Neutrophil (primary cell): ENCODE results near the gene APOBR.
A peak's percentile ranks its signal among the peaks of the same experiment; 100 is the strongest.
"Not testable (repeated sequence)": the region's sequence is repeated elsewhere in the genome, so short reads cannot be mapped to it uniquely, and the experiment has no call there.

Experiments used
- H3K27ac ChIP-seq: fragments of 200-600 bp; sonication (generic); 2 replicates; pipeline ENCODE4 v1.5.1; 2016; ENCODE audit warnings: mild to moderate bottlenecking, moderate library complexity
- H3K27me3 ChIP-seq: fragments of 200-600 bp; sonication (generic); 2 replicates; pipeline ENCODE4 v1.6.0; 2016; ENCODE audit warnings: mild to moderate bottlenecking
- H3K36me3 ChIP-seq: fragments of 200-600 bp; sonication (generic); 2 replicates; pipeline ENCODE4 v1.5.1; 2017
- H3K4me1 ChIP-seq, 2 experiments: fragments of 200-600 bp in 1 of 2; sonication (generic) in 1 of 2; 1 replicate in 1 of 2; 2 replicates in 1 of 2; pipeline versions ENCODE4 v1.5.1 to v1.6.1; 2013 to 2016; ENCODE audit warnings: low read depth in 1 of 2, low read length in 1 of 2, mild to moderate bottlenecking in 1 of 2, moderate library complexity in 1 of 2; ENCODE audit not compliant: control insufficient read depth in 1 of 2, insufficient read depth in 1 of 2
- H3K4me3 ChIP-seq, 2 experiments: fragments of 200-600 bp in 1 of 2; sonication (generic) in 1 of 2; 1 replicate in 1 of 2; 2 replicates in 1 of 2; pipeline ENCODE4 v1.5.1; 2013 to 2016; ENCODE audit warnings: low read depth in 1 of 2, low read length in 1 of 2, mild to moderate bottlenecking in 1 of 2, moderate library complexity in 1 of 2
- H3K9me3 ChIP-seq: fragments of 200-600 bp; sonication (generic); 2 replicates; pipeline ENCODE4 v1.5.1; 2016
- TF ChIP-seq, protein P1 (sequence below): fragments of 200-600 bp; sonication (generic); IDR thresholded peaks from 2 replicates; pipeline ENCODE4 v1.5.1; 2016; ENCODE audit warnings: antibody characterized with exemption

Gene APOBR, protein sequence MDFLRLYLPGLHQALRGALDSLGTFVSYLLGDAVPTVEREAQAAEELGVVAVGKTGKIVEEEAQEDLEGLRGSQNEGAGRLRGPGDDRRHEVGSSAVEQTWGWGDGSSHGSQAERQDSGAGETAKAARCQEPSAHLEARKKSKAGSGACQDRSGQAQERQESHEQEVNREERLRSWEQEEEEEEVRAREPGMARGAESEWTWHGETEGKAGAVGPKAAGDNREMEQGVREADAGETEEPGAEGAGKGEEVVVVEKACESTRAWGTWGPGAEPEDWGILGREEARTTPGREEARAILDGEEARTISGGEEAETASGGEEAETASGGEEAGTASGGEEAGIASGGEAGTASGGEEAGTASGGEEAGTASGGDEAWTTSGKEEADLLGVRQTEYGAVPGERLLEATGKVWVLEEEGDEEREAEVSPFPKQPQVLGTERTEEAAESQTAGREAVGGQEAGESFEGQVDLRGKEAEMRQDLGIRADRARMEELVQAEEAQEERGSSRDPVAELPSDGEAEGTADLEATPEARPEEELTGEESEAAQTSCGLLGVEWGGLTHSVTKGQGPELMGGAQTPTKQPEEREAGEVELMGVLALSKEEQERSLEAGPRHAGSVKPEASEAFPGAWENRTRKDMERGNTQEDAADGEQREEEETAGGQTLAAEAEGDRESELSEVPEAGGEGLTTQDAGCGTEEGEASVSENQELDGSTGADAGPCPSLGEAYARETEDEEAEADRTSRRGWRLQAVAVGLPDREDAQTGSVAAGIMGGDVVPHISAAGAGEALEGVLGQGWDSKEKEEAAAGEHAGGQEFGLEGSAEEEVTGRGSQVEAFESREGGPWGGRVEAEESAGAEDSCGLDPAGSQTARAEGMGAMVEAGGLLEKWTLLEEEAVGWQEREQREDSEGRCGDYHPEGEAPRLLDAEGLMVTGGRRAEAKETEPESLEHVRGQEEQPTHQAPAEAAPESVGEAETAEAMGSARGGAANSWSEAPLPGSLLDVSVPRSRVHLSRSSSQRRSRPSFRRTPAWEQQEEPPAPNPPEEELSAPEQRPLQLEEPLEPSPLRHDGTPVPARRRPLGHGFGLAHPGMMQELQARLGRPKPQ

DNA sequence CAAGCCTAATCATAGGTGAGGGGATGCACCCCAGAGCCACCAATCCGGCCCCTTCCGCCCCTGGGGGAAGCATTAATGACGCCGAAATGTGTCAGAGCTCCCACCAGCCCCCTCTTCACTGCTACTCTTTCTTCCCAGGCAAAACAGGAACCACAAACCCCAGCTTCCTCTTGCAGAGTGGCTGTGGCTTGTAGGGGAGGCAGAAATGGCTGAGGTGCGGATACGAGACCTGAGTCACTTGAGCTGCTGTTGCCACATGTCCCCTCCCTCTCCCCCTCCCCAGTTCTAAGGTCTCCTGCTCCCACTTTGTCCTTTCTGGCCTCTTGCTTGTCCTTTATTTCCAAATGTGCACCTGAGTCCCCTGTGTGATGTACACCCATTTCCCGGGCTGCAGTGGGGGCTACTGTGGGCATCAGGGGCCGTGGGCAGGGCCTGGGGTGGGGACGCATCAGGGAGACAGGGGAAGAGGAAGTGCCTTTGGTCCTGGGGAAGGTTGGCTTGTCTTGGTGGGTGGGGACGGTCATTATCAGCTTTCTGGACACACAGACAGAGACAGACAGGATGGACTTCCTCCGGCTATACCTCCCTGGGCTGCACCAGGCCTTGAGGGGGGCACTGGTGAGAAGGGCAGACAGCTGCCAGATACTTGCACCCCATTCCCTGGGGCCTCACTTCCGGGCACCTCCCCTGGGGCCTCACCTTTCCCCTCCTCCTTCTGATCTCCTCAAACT is at the start of gene APOBR:
Gene APOBR, plus strand, starts transcription at position 523 of the 731 bp plus-strand sequence. Its CDS starts 39 bp downstream, at position 562.
- Histone ChIP-seq H3K27me3 (no peaks in the 10 kb centered on the region), H3K27ac (peak within 1 kb of the TSS; percentile 100), H3K4me1 (peaks cover 60 to 73% of the 10 kb centered on the region in 2 experiments), H3K4me3 (peak within 1 kb of the TSS; percentile 83 to 88), H3K36me3 (peaks cover 37% of the 10 kb centered on the region), H3K9me3 (no peaks in the 10 kb centered on the region)
- TF ChIP-seq, protein P1, sequence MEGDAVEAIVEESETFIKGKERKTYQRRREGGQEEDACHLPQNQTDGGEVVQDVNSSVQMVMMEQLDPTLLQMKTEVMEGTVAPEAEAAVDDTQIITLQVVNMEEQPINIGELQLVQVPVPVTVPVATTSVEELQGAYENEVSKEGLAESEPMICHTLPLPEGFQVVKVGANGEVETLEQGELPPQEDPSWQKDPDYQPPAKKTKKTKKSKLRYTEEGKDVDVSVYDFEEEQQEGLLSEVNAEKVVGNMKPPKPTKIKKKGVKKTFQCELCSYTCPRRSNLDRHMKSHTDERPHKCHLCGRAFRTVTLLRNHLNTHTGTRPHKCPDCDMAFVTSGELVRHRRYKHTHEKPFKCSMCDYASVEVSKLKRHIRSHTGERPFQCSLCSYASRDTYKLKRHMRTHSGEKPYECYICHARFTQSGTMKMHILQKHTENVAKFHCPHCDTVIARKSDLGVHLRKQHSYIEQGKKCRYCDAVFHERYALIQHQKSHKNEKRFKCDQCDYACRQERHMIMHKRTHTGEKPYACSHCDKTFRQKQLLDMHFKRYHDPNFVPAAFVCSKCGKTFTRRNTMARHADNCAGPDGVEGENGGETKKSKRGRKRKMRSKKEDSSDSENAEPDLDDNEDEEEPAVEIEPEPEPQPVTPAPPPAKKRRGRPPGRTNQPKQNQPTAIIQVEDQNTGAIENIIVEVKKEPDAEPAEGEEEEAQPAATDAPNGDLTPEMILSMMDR = peak; percentile 32

DNA sequence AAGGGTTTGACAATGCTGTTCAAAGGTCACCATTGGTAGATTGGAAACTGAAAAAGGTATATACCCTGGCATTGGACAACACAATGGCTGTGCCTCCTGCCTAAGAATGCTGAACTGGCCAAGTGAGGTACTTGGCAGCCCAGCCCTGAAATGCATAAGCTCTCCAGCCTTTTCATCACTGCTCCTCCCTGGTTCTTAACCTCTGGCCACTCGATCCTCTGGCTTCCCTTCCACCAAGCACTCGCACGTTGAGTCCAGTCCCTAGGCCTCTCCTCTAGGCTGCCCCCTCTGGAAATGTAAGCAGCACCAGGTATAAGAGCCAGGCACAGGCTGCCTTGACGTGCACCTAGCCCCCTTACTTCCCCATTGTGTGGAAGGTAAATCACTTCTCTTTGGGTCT is 48.1 kb upstream of the APOBR start:
- H3K4me1 ChIP-seq, H3K4me3 ChIP-seq, H3K9me3 ChIP-seq, H3K27ac ChIP-seq, H3K36me3 ChIP-seq, H3K27me3 ChIP-seq: not testable (repeated sequence)

DNA sequence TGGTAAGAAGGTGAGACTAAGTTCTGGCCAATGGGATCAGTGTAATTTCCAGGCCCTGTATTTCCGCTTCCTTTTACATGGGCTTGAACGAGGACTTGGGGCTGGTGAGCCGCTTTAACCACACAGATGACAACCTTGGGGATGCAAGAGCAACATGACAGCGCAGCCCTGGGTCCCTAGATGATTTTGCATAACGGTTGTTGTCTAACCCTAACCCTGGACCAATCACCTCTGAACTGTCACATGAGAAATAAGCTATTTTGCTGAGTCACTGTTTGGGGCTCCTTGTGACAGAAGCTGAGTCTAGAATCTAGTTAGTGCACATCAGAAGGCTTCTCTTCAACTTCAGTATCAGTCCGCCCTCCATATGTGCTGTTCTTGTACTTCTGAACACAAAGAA is 47.4 kb upstream of the APOBR start:
- not testable (repeated sequence) for H3K36me3 ChIP-seq, H3K27me3 ChIP-seq, H3K27ac ChIP-seq, H3K9me3 ChIP-seq, H3K4me3 ChIP-seq, H3K4me1 ChIP-seq

DNA sequence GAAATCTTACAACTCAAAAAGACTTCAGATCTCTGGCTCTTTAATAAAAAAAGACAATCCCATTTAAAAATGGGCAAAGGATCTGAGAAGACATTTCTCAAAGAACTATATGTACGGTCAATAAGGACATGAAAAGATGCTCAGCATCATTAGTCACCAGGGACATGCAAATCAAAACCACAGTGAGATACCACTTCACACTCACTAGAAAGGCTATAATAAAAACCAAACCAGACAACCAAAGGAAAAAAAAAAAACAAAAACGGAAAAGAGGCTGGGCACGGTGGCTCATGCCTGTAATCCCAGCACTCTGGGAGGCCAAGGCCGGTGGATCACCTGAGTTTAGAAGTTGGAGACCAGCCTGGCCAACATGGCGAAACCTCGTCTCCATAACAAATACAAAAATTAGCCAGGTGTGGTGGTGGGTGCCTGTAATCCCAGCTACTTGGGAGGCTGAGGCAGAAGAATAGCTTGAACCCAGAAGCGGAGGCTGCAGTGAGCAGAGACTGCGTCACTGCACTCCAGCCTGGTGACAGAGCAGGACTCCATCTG is 20.7 kb upstream of the APOBR start:
- Histone ChIP-seq H3K27me3 (no peaks in the 10 kb centered on the region), H3K4me3 (no peak overlapping the region), H3K36me3 (peaks cover 68% of the 10 kb centered on the region), H3K9me3 (no peaks in the 10 kb centered on the region), H3K4me1 (no peaks in the 10 kb centered on the region), H3K27ac (no peak overlapping the region)
- TF ChIP-seq, protein P1 = no peak

DNA sequence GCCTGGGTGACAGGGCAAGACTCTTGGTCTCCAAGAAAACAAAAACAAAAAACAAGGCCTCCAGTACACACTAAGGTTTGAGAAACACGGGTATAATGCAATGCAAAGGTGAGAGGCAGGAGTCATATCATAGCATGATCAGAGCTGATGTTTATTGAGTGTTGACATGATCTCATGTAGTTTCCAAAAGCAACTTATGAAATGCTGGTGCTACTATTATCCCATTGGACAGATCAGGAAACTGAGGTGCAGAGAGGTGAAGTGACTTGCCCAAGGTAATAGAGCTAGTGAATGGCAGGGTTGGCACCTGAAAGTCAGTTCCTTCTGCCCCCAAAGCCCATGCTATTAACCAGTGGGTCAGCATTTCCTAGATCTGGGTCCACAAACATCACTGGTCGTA is 19.2 kb upstream of the APOBR start:
- no peaks in the 10 kb centered on the region for H3K4me1 ChIP-seq
- H3K9me3 ChIP-seq = no peaks in the 10 kb centered on the region
- no peak overlapping the region for H3K4me3 ChIP-seq
- no peaks in the 10 kb centered on the region for H3K27me3 ChIP-seq
- H3K27ac ChIP-seq = no peak overlapping the region
- H3K36me3 ChIP-seq = peaks cover 82% of the 10 kb centered on the region
- TF ChIP-seq, protein P1 = no peak
